ENCODE data around the gene PTPRD. TPM values are rescaled to one million over a fixed set of nuclear protein-coding genes. Genes with fewer than 3 reads are reported as not detected.

PTPRD gene
- total and polyA plus RNA-seq, 9 of the 15 experiments (the other 6 are each of a cell fraction or from before 2014, with no cell fraction given) = 0.11 TPM; not detected in 8

GRCh38 chr9:8857926-8858595 is 1754.7 kb downstream of the PTPRD start:
- no peaks in the 10 kb centered on the region for H3K4me1 ChIP-seq (replicated peaks in 1 of 2; ENCODE audit: control insufficient read depth in 2 of 2, insufficient read depth in 2 of 2, low read length in 2 of 2)
- H3K36me3 ChIP-seq (ENCODE audit: control insufficient read depth, insufficient read depth, low read length) = no peaks in the 10 kb centered on the region
- no peaks in the 10 kb centered on the region for H3K9me3 ChIP-seq (replicated peaks; ENCODE audit: control insufficient read depth, insufficient read depth, low read depth, low read length)
- POLR2A ChIA-PET = no interaction called here
- no TSS peak for BruUV-seq (replicated peaks)
- in situ Hi-C loops (cut with MboI) = no loop called here
- WGBS (ENCODE audit: insufficient coverage, low coverage, missing lambda C conversion rate) = 0% methylated on average over 1 of the region's 45 CpGs
- no peak for FAIRE-seq
- H3K4me2 ChIP-seq (ENCODE audit: insufficient read depth, low read length) = no peak overlapping the region
- no peaks in the 10 kb centered on the region for H3K27me3 ChIP-seq (ENCODE audit: control insufficient read depth in 2 of 2, insufficient read depth in 2 of 2, low read length in 2 of 2)
- H2AFZ ChIP-seq (ENCODE audit: low read depth, low read length) = no peak overlapping the region
- ATAC-seq = no peak
- no peak overlapping the region for H3K4me3 ChIP-seq
- no peak for TF ChIP-seq MAFG (tag; conservative IDR thresholded peaks at IDR 0.05)
- TF ChIP-seq NR4A1 (CRISPR knock-in tag; IDR thresholded peaks at IDR 0.05) = no peak
- no peak for TF ChIP-seq NR4A1 (tag; IDR thresholded peaks at IDR 0.05)
- TF ChIP-seq PHB2 (IDR thresholded peaks at IDR 0.05; ENCODE audit: low read depth) = no peak
- TF ChIP-seq POLR2AphosphoS5 (IDR thresholded peaks at IDR 0.05; ENCODE audit: control insufficient read depth, insufficient read depth, low read depth, low read length) = no peak
- no peaks in the 10 kb centered on the region for H4K20me1 ChIP-seq (replicated peaks; ENCODE audit: control insufficient read depth, insufficient read depth, low read length)
- DNase-seq (ENCODE audit: extremely low read depth in 1 of 4, low spot score in 3 of 4) = no peak
- intact Hi-C loops (cut with micrococcal nuclease) = no loop called here
- H3K27ac ChIP-seq (ENCODE audit: extremely low read depth, low read depth, low read length) = no peak overlapping the region
- CTCF ChIA-PET (ENCODE audit: low intra/inter-chr PET ratio) = no interaction called here
- H3K79me2 ChIP-seq (ENCODE audit: control insufficient read depth, insufficient read depth, low read length) = no peaks in the 10 kb centered on the region
- no peak overlapping the region for H3K9ac ChIP-seq (ENCODE audit: insufficient read depth in 1 of 2, low read depth in 2 of 2, low read length in 2 of 2)
- no peaks in the 10 kb centered on the region for H3K9me1 ChIP-seq (ENCODE audit: control insufficient read depth, insufficient read depth, low read length)
